Measurements from ENCODE around the gene CSF3R. TPM values are rescaled to one million over a fixed set of nuclear protein-coding genes. Genes with fewer than 3 reads are reported as not detected.
"Not testable (repeated sequence)": the region's sequence is repeated elsewhere in the genome, so short reads cannot be mapped to it uniquely, and the experiment has no call there.

CSF3R gene
- total RNA-seq, 4 donors from 2014 or later, result 5.9 to 32.5 (median 7.4) TPM

DNA sequence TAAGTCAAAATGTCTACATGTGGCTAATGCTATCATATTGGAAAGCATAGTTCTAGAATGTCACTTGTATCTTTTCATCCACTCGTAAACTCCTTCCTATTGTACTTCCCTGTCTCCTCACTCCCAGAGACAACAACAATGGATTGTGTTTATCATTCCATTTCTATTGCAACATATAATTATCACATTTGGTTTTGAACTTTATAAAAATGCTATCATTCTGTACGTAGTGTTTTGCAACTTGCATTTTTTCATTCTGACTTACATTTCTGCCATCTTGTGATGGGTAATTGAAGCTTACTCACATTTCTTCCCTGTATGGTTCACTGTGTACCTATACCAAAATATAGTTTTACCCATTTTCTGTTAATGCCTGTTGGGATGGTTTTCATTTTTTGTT is 14.5 kb upstream of the CSF3R start:
- Histone ChIP-seq H3K9me3 (no peaks in the 10 kb centered on the region), H3K4me1 (no peaks in the 10 kb centered on the region), H3K36me3 (no peaks in the 10 kb centered on the region), H3K27me3 (peaks cover 0 to 5% (median 0%) of the 10 kb centered on the region in 4 donors), H3K27ac (replicated peaks in 1 of 4) (no peak overlapping the region), H3K4me3 (no peak overlapping the region)
- WGBS, result 73% methylated on average over 2 of the region's 2 CpGs
- intact Hi-C loops (cut with DNase I), result no loop called here
- DNase-seq (ENCODE audit: extremely low spot score), result no peak
- TF ChIP-seq POLR2AphosphoS5 (IDR thresholded peaks at IDR 0.05) (no peak), EP300 (IDR thresholded peaks at IDR 0.05) (no peak), POLR2A (IDR thresholded peaks at IDR 0.05; ENCODE audit: low read depth) (no peak)
- TF ChIP-seq, protein P1, sequence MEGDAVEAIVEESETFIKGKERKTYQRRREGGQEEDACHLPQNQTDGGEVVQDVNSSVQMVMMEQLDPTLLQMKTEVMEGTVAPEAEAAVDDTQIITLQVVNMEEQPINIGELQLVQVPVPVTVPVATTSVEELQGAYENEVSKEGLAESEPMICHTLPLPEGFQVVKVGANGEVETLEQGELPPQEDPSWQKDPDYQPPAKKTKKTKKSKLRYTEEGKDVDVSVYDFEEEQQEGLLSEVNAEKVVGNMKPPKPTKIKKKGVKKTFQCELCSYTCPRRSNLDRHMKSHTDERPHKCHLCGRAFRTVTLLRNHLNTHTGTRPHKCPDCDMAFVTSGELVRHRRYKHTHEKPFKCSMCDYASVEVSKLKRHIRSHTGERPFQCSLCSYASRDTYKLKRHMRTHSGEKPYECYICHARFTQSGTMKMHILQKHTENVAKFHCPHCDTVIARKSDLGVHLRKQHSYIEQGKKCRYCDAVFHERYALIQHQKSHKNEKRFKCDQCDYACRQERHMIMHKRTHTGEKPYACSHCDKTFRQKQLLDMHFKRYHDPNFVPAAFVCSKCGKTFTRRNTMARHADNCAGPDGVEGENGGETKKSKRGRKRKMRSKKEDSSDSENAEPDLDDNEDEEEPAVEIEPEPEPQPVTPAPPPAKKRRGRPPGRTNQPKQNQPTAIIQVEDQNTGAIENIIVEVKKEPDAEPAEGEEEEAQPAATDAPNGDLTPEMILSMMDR (IDR thresholded peaks at IDR 0.05), result no peak

DNA sequence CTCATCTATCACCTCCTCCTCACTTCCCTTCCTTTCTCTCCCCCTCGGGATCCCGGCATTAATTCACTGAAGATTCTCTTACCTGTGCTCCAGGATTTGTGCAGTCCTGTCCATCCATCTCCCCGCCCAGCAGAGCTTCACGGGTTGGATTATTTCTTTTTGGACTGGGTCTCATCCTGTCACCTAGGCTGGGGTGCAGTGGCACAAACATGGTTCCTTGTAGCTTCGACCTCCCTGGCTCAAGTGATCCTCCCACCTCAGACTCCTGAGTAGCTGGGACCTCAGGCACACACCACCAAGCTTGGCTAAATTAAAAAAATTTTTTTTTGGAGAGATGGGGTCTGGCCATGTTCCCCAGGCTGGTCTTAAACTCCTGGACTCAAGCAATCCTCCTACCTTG is 12.3 kb upstream of the CSF3R start:
- TF ChIP-seq POLR2A (IDR thresholded peaks at IDR 0.05; ENCODE audit: low read depth) (no peak), EP300 (IDR thresholded peaks at IDR 0.05) (no peak), POLR2AphosphoS5 (IDR thresholded peaks at IDR 0.05) (no peak)
- TF ChIP-seq, protein P1 (IDR thresholded peaks at IDR 0.05), result no peak
- DNase-seq (ENCODE audit: extremely low spot score), result no peak
- H3K27ac ChIP-seq (replicated peaks in 1 of 4), result no peak overlapping the region
- WGBS, result 77% methylated on average over 5 of the region's 5 CpGs
- H3K27me3 ChIP-seq, result peaks cover 0 to 5% (median 0%) of the 10 kb centered on the region in 4 donors
- intact Hi-C loops (cut with DNase I), result no loop called here
- H3K36me3 ChIP-seq, result no peaks in the 10 kb centered on the region
- no peaks in the 10 kb centered on the region for H3K4me1 ChIP-seq
- H3K4me3 ChIP-seq, result no peak overlapping the region
- no peaks in the 10 kb centered on the region for H3K9me3 ChIP-seq

DNA sequence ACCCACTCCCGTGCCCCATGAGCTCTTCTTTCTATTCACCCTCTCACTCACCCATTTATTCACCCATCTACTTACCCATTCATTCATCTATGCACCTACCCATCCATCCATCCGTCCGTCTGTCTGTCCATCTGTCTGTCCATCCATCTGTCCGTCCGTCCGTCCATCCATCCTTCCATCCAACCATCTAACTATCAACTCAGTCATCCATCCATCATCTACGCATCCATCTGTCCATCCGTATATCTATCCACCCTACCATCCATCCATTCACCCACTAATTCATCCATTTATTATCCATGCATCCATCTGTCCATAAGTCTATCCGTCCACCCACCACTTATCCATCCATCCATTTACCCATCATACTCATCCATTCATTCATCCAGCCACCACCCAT is 10.8 kb upstream of the CSF3R start:
- Histone ChIP-seq H3K27ac (replicated peaks in 1 of 4) (no peak overlapping the region), H3K4me1 (no peaks in the 10 kb centered on the region), H3K9me3 (no peaks in the 10 kb centered on the region), H3K36me3 (no peaks in the 10 kb centered on the region), H3K27me3 (peaks cover 0 to 6% (median 0%) of the 10 kb centered on the region in 4 donors), H3K4me3 (no peak overlapping the region)
- TF ChIP-seq POLR2AphosphoS5 (IDR thresholded peaks at IDR 0.05) (no peak), POLR2A (IDR thresholded peaks at IDR 0.05; ENCODE audit: low read depth) (no peak), EP300 (IDR thresholded peaks at IDR 0.05) (no peak)
- TF ChIP-seq, protein P1 (IDR thresholded peaks at IDR 0.05), result no peak
- WGBS, result 87% methylated on average over 9 of the region's 9 CpGs
- intact Hi-C loops (cut with DNase I), result no loop called here
- no peak for DNase-seq (ENCODE audit: extremely low spot score)

DNA sequence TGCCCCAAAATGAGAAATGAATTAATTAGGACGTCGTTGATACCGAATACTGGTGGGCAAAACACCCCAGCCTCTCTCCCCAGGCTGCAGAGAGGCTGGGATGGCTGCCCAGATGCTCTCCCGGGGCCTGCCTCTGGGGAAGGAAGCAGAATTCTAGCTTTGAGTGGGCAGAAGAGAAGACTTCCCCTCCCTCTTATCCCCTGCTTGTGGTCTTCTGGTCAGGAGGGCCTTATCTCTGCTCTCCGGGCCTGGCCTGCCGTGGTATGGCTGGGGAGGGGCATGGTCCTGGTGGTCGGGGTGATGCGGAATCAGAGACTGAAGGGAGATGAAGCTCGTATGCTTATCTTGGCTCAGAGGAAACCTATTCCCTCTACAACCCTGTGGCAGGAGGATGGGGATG is 9.8 kb upstream of the CSF3R start:
- Histone ChIP-seq H3K4me3 (no peak overlapping the region), H3K4me1 (no peaks in the 10 kb centered on the region), H3K27ac (replicated peaks in 1 of 4) (no peak overlapping the region), H3K27me3 (peaks cover 0 to 6% (median 0%) of the 10 kb centered on the region in 4 donors), H3K36me3 (no peaks in the 10 kb centered on the region), H3K9me3 (no peaks in the 10 kb centered on the region)
- intact Hi-C loops (cut with DNase I), result no loop called here
- DNase-seq (ENCODE audit: extremely low spot score), result no peak
- TF ChIP-seq POLR2AphosphoS5 (IDR thresholded peaks at IDR 0.05) (no peak), POLR2A (IDR thresholded peaks at IDR 0.05; ENCODE audit: low read depth) (no peak), EP300 (IDR thresholded peaks at IDR 0.05) (no peak)
- TF ChIP-seq, protein P1 (IDR thresholded peaks at IDR 0.05), result no peak
- WGBS, result 48% methylated on average over 8 of the region's 9 CpGs

DNA sequence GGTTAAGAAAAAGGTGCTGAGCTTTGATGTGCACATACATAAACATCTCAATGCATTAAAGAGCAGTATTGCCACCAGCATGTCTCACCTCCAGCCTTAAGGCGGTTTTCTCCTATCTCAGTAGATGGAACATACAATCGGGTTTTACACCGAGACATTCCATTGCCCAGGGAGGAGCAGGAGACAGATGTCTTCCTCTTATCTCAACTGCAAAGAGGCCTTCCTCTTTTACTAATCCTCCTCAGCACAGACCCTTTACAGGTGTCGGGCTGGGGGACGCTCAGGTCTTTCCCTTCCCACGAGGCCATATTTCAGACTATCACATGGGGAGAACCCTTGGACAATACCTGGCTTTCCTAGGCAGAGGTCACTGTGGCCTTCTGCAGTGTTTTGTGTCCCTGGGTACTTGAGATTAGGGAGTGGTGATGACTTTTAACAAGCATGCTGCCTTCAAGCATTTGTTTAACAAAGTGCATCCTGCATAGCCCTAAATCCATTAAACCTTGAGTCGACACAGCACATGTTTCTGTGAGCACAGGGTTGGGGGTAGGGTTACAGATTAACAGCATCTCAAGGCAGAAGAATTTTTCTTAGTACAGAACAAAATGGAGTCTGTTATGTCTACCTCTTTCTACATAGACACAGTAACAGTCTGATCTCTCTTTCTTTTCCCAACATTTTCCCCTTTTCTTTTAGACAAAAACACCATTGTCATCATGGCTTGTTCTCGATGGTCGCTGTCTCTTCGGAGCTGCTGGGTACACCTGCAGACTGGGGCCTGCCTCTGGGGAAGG is 6.7 kb upstream of the CSF3R start:
- H3K27me3 ChIP-seq; H3K9me3 ChIP-seq; H3K4me3 ChIP-seq; H3K27ac ChIP-seq (replicated peaks in 1 of 4); intact Hi-C loops (cut with DNase I); H3K4me1 ChIP-seq; DNase-seq (ENCODE audit: extremely low spot score); H3K36me3 ChIP-seq: not testable (repeated sequence)
- 60% methylated on average over 10 of the region's 10 CpGs for WGBS
